PC-9 (cell line): ENCODE results near the gene RPL29.

Experiments used
- CTCF ChIP-seq: fragments of 200-600 bp; sonication (generic); conservative IDR thresholded peaks from 2 replicates; pipeline ENCODE4 v1.6.1; 2017; ENCODE audit warnings: mixed run types, antibody characterized with exemption, mild to moderate bottlenecking, moderate library complexity
- EZH2 ChIP-seq: fragments of 200-600 bp; sonication (generic); IDR thresholded peaks from 2 replicates; pipeline ENCODE4 v1.8.0; 2017; ENCODE audit warnings: antibody characterized with exemption, low read depth

- no peak for TF ChIP-seq CTCF
- TF ChIP-seq EZH2 = no peak
Measured at GRCh38 chr3:52029053-52029452, 33.4 kb upstream of the RPL29 start.
